ENCODE data around the gene METRN.

The METRN gene

DNA sequence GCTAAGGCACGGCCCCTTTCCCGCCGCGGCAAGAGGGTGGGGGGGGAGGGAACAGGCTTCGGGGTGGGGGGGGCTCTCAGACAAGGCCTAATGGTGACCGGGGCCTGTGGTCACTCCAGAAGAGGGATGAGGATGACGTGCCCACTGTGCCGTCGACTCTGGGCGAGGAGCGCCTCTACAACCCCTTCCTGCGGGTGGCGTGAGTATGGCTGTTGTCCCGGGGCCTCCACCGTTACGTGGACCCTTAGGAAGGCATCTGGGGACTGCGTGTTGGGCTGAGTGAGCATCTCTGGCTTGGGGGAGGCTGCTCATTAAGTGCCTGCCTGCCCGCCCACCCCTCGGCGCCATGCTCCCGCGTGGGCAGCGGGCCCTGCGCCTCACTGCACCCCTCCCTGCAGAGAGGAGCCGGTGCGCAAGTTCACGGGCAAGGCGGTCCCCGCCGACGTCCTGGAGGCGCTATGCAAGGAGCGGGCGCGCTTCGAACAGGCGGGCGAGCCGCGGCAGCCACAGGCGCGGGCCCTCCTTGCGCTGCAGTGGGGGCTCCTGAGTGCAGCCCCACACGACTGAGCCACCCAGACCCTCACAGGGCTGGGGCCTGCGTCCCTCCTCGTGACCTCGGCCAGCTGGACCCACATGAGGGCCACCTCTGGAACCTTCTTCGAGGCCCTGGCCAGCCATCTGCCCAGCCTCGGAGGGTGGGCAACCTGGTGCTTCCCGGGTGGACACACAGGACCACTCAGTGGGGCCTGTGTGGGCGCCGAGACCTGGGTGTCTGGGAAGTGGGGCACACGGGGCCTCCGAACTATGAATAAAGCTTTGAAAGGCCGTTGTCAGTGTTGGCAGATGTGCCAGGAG, 14.2 kb downstream of the METRN start:
- no peak overlapping the region for H3K4me3 ChIP-seq (ENCODE audit: low read depth in 1 of 2, low read length in 2 of 2)
- H3K27me3 ChIP-seq (ENCODE audit: low read depth, low read length), result peaks cover 8% of the 10 kb centered on the region
- no peaks in the 10 kb centered on the region for H3K9me3 ChIP-seq (ENCODE audit: control insufficient read depth in 1 of 2, low read length in 2 of 2)
- peaks cover 0 to 37% of the 10 kb centered on the region in 2 donors for H3K36me3 ChIP-seq (ENCODE audit: control insufficient read depth in 1 of 2, insufficient read depth in 2 of 2, low read length in 2 of 2)
- no peak overlapping the region for H3K27ac ChIP-seq (ENCODE audit: low read length)
- peaks cover 0 to 21% of the 10 kb centered on the region in 2 donors for H3K4me1 ChIP-seq (ENCODE audit: control insufficient read depth in 1 of 2, insufficient read depth in 2 of 2, low read length in 2 of 2)

DNA sequence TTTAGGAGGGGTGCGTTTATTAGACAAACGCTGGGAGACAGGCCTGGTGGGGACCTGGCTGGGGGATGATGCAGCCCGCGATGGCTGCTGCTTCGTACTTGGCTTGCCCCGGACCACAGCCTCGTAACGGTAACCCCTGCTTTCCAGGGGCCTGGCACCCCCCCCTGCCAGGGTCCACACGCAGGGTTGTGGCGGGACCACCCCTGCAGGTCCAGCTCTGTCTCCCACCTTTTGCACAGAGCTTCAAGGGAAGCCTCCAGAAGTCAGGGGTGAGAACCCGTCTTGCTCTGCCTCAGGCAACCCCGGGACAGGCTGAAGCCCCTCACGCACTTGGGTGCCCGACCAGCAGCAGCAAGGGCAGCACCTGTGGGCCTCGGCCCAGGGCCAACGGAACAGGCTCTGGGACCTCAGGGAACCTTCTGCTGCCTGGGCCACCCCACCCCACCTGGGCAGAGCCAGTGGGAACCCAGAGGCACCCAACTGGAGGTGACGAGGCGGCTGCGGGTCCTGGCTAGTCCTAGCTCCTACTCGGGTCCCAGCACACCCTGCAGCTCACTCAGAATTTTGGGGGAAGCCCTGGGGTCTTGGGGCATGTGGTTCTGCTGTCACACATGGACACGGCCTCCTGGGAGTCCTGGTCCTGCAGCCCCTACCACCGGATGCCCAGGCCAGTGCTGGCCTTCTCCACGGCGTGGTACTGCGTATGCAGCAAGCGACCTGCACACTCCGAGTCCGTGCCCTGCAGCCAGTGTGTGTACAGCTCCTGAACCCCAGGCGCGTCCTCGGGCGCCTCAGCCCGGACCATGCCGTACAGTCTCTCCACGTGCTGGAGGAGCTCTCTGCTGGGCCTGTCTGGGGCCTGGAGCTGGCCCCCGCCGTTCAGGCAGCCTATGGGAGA, 15.1 kb downstream of the METRN start:
- Histone ChIP-seq H3K27me3 (ENCODE audit: low read depth, low read length) (peaks cover 8% of the 10 kb centered on the region), H3K36me3 (ENCODE audit: control insufficient read depth in 1 of 2, insufficient read depth in 2 of 2, low read length in 2 of 2) (peaks cover 0 to 46% of the 10 kb centered on the region in 2 donors), H3K9me3 (ENCODE audit: control insufficient read depth in 1 of 2, low read length in 2 of 2) (no peaks in the 10 kb centered on the region), H3K27ac (ENCODE audit: low read length) (no peak overlapping the region), H3K4me1 (ENCODE audit: control insufficient read depth in 1 of 2, insufficient read depth in 2 of 2, low read length in 2 of 2) (peaks cover 0 to 21% of the 10 kb centered on the region in 2 donors), H3K4me3 (ENCODE audit: low read depth in 1 of 2, low read length in 2 of 2) (no peak overlapping the region)

DNA sequence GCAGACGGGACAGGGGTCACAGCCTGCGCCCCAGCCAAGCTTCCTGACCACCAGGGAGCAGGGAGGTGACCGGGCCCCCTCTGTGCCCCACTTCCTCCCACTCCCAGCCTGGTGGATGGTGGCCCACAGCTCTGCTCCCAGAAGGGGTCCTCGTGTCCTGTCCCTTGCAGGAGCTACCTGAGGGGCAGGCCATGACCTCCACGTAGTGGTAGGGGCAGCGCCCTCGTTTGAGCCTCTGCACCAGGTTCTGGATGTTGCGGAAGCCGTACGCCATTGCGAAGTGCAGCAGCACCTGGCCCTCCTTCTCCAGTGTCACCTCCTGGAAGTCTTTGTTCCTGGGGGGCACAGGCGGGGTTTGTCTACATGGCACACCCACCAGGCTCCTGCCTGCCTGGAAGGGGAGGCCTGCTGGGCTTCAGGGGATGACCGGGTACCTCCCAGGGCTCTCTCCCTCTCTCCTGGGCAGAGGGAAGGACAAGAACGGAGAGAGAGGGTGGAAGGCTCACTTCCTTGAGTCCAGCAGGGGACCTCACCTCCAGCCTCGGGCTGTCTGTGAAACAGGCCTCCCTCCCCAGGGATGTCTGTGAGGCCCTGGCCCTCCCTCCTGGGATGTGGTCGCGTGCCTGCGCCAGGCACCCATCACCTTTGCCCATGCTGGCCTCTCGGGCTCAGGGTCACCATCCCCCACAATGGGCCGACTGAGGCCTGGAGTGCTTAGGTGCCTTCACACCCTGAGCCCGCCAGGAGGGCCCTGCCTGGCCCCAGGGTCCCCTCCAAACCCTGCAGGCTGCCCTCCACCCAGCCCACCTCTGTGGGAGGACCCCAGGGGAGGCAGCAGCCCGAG, 16.0 kb downstream of the METRN start:
- Histone ChIP-seq H3K4me3 (ENCODE audit: low read depth in 1 of 2, low read length in 2 of 2) (no peak overlapping the region), H3K36me3 (ENCODE audit: control insufficient read depth in 1 of 2, insufficient read depth in 2 of 2, low read length in 2 of 2) (peaks cover 4 to 55% of the 10 kb centered on the region in 2 donors), H3K4me1 (ENCODE audit: control insufficient read depth in 1 of 2, insufficient read depth in 2 of 2, low read length in 2 of 2) (peaks cover 0 to 21% of the 10 kb centered on the region in 2 donors), H3K27ac (ENCODE audit: low read length) (no peak overlapping the region), H3K27me3 (ENCODE audit: low read depth, low read length) (peaks cover 7% of the 10 kb centered on the region), H3K9me3 (ENCODE audit: control insufficient read depth in 1 of 2, low read length in 2 of 2) (no peaks in the 10 kb centered on the region)

DNA sequence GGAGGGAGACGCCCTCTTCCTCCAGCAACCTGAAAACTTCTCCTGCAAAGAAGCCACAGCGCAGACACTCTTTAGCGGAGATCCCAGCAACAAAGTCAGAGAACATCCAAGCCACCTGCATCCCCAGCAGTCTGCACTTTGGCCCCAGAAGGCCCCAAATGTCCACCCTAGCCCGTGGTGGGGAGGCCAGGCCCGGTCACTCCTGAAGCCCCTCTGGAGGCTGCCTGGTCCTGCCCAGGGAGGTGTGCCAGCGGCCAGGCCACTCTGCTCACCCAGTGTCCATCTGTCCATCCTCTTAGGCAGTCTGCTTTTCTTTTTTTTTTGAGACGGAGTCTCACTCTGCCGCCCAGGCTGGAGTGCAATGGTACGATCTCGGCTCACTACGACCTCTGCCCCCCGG, 17.4 kb downstream of the METRN start:
- no peaks in the 10 kb centered on the region for H3K27me3 ChIP-seq (ENCODE audit: low read depth, low read length)
- H3K9me3 ChIP-seq (ENCODE audit: control insufficient read depth in 1 of 2, low read length in 2 of 2), result no peaks in the 10 kb centered on the region
- H3K36me3 ChIP-seq (ENCODE audit: control insufficient read depth in 1 of 2, insufficient read depth in 2 of 2, low read length in 2 of 2), result peaks cover 13 to 69% of the 10 kb centered on the region in 2 donors

GRCh38 chr16:732936-733335, 18.0 kb downstream of the METRN start:
- H3K9me3 ChIP-seq (ENCODE audit: control insufficient read depth in 1 of 2, low read length in 2 of 2), result no peaks in the 10 kb centered on the region
- no peaks in the 10 kb centered on the region for H3K27me3 ChIP-seq (ENCODE audit: low read depth, low read length)
- H3K36me3 ChIP-seq (ENCODE audit: control insufficient read depth in 1 of 2, insufficient read depth in 2 of 2, low read length in 2 of 2), result peaks cover 14 to 75% of the 10 kb centered on the region in 2 donors
- no peak overlapping the region for H3K4me3 ChIP-seq (ENCODE audit: low read depth in 1 of 2, low read length in 2 of 2)
- peaks cover 0 to 6% of the 10 kb centered on the region in 2 donors for H3K4me1 ChIP-seq (ENCODE audit: control insufficient read depth in 1 of 2, insufficient read depth in 2 of 2, low read length in 2 of 2)
- no peak overlapping the region for H3K27ac ChIP-seq (ENCODE audit: low read length)

More for the DNA sequence above, 17.4 kb downstream of the METRN start:
- H3K4me3 ChIP-seq (ENCODE audit: low read depth in 1 of 2, low read length in 2 of 2), result no peak overlapping the region
- peaks cover 0 to 11% of the 10 kb centered on the region in 2 donors for H3K4me1 ChIP-seq (ENCODE audit: control insufficient read depth in 1 of 2, insufficient read depth in 2 of 2, low read length in 2 of 2)
- no peak overlapping the region for H3K27ac ChIP-seq (ENCODE audit: low read length)

DNA sequence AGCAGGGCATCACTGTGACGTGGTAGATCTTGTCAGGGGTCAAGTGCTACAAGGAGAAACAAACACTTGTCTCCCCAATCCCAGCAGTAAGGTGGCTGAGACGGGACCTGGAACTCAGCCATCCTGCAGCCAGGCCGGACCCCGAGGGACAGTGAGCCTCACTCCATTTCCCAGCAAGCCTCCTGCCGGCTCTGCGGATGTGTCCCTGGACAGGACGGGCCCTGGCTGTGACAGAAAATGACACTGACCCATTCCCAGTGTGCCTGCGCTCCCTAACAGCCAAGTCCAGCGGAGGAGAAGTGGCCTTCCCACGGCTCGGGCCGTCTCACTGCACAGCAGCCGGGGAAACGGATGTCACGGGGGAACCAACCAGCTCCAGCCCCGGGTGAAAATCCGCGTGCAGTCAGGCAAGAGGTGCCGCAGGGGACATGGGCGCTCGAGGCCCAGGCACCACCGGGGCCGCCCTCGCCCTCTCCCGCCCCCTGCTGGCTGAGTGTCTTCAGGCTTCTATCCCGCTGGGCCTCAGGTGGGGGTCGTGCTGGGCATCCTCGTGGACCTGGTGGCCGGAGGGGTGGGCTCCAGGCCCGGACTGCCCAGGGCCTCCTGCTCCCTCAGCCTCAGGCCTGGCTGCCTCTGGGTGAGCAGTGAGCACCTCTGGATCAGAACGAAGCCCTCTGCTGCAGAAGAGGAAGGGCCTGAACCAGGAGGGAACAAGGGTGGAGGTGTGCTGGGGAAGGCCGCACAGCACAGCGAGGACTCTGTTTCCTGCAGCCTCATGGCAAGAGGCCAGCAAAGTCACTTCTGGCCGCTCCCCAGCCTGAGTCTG, 18.7 kb downstream of the METRN start:
- Histone ChIP-seq H3K4me3 (ENCODE audit: low read depth in 1 of 2, low read length in 2 of 2) (no peak overlapping the region), H3K4me1 (ENCODE audit: control insufficient read depth in 1 of 2, insufficient read depth in 2 of 2, low read length in 2 of 2) (peaks cover 0 to 3% of the 10 kb centered on the region in 2 donors), H3K27ac (ENCODE audit: low read length) (no peak overlapping the region), H3K9me3 (ENCODE audit: control insufficient read depth in 1 of 2, low read length in 2 of 2) (no peaks in the 10 kb centered on the region), H3K36me3 (ENCODE audit: control insufficient read depth in 1 of 2, insufficient read depth in 2 of 2, low read length in 2 of 2) (peaks cover 14 to 76% of the 10 kb centered on the region in 2 donors), H3K27me3 (ENCODE audit: low read depth, low read length) (no peaks in the 10 kb centered on the region)

- Histone ChIP-seq H3K27ac (ENCODE audit: low read length) (no peak overlapping the region), H3K27me3 (ENCODE audit: low read depth, low read length) (no peaks in the 10 kb centered on the region), H3K4me1 (ENCODE audit: control insufficient read depth in 1 of 2, insufficient read depth in 2 of 2, low read length in 2 of 2) (peaks cover 0 to 2% of the 10 kb centered on the region in 2 donors), H3K36me3 (ENCODE audit: control insufficient read depth in 1 of 2, insufficient read depth in 2 of 2, low read length in 2 of 2) (peaks cover 14 to 76% of the 10 kb centered on the region in 2 donors), H3K4me3 (ENCODE audit: low read depth in 1 of 2, low read length in 2 of 2) (no peak overlapping the region), H3K9me3 (ENCODE audit: control insufficient read depth in 1 of 2, low read length in 2 of 2) (no peaks in the 10 kb centered on the region)
Measured at GRCh38 chr16:734208-734980, 19.5 kb downstream of the METRN start.

DNA sequence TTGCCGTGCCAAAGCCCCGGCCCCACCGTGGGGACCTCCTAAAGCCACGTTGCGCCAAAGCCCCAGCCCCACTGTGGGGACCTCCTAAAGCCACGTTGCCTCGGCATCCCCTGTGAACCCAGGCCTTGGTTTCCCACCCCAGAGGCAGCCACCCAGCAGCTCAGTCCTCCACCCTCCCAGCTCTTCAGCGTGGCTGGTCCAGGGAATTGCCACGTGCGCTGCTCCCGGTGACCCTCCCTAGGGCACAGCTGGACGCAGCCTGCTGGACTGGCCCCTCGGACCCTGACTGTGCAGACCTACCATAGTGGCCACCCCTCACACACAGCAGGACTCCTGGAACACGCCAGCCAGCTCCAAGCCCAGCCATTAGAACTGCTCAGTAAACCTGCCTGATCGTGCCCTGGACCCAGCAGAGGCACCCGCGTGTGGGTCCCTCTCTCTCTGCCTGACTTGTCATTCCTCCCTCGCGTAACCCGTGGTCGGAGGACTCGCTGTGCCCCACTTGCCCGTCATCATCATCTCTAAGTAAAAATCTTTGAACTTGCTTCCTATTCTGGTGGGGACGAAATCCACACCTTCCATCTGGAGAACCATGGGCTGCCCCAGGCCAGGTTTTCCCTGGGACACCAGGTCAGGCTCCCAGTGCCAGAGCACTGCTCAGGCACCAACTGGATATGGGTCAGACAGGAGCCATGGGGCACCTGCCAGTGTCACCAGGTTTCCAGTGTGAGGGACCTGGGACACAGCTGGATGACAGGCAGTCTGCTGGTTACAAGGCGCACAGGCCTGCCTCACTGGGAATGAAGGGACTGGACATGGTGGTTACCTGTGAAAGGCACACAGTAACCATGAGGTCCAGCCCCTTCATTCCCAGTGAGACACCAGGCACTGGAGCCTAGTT, 20.3 kb downstream of the METRN start:
- Histone ChIP-seq H3K4me3 (ENCODE audit: low read depth in 1 of 2, low read length in 2 of 2) (no peak overlapping the region), H3K36me3 (ENCODE audit: control insufficient read depth in 1 of 2, insufficient read depth in 2 of 2, low read length in 2 of 2) (peaks cover 14 to 73% of the 10 kb centered on the region in 2 donors), H3K27me3 (ENCODE audit: low read depth, low read length) (no peaks in the 10 kb centered on the region), H3K4me1 (ENCODE audit: control insufficient read depth in 1 of 2, insufficient read depth in 2 of 2, low read length in 2 of 2) (peaks cover 0 to 11% of the 10 kb centered on the region in 2 donors), H3K9me3 (ENCODE audit: control insufficient read depth in 1 of 2, low read length in 2 of 2) (no peaks in the 10 kb centered on the region), H3K27ac (ENCODE audit: low read length) (no peak overlapping the region)

DNA sequence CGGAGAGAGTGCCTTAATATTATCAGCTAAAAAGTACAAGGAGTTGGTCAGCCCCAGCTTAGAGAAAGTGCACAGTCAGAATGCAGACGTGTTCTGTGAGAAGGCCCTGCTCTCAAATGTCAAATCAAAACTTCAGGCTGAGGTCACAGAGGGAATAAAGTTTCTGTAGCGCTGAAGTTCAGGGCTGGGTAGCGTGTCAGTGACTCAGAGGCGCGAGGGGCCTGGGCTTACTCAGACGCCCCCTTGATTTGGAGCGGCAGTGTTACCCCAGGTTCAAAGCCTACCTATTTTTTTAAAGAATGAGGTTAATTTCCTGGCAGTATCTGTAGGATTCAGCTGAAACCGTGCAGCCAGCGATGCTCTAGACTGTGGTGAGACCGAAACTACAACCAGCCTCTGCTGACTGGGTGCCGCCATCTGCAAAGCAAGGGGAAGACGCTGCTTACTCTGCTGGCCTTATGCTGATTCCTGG, 21.1 kb downstream of the METRN start:
- H3K27me3 ChIP-seq (ENCODE audit: low read depth, low read length), result no peaks in the 10 kb centered on the region
- H3K9me3 ChIP-seq (ENCODE audit: control insufficient read depth in 1 of 2, low read length in 2 of 2), result no peaks in the 10 kb centered on the region
- no peak overlapping the region for H3K27ac ChIP-seq (ENCODE audit: low read length)
- H3K4me1 ChIP-seq (ENCODE audit: control insufficient read depth in 1 of 2, insufficient read depth in 2 of 2, low read length in 2 of 2), result peaks cover 0 to 15% of the 10 kb centered on the region in 2 donors
- peaks cover 14 to 67% of the 10 kb centered on the region in 2 donors for H3K36me3 ChIP-seq (ENCODE audit: control insufficient read depth in 1 of 2, insufficient read depth in 2 of 2, low read length in 2 of 2)
- no peak overlapping the region for H3K4me3 ChIP-seq (ENCODE audit: low read depth in 1 of 2, low read length in 2 of 2)
